Measurements from ENCODE around the gene MAP7. TPM values are rescaled to one million over a fixed set of nuclear protein-coding genes. Genes with fewer than 3 reads are reported as not detected.

MAP7 gene
- polyA plus RNA-seq, 1 donor from 2014 or later = 5.1 TPM

- H3K9ac ChIP-seq (ENCODE audit: low read length) = no peak overlapping the region
- H3K27ac ChIP-seq (ENCODE audit: low read length) = no peak overlapping the region
- H3F3A ChIP-seq (ENCODE audit: insufficient read depth, low read length, poor library complexity, severe bottlenecking) = no peaks in the 10 kb centered on the region
- H3K79me2 ChIP-seq (replicated peaks; ENCODE audit: insufficient read depth, low read length) = no peaks in the 10 kb centered on the region
- no peak overlapping the region for H3K4me3 ChIP-seq (ENCODE audit: low read length)
- H3K9me2 ChIP-seq (ENCODE audit: insufficient read depth, low read length) = no peaks in the 10 kb centered on the region
- H2AFZ ChIP-seq (ENCODE audit: low read depth, low read length) = no peak overlapping the region
- H3K27me3 ChIP-seq (ENCODE audit: insufficient read depth, low read depth, low read length) = no peaks in the 10 kb centered on the region
- H4K20me1 ChIP-seq (ENCODE audit: insufficient read depth) = no peaks in the 10 kb centered on the region
- H3K36me3 ChIP-seq (ENCODE audit: insufficient read depth, low read length) = no peaks in the 10 kb centered on the region
- H3K9me3 ChIP-seq (ENCODE audit: low read length) = no peaks in the 10 kb centered on the region
- TF ChIP-seq EP300 (conservative IDR thresholded peaks at IDR 0.05; ENCODE audit: poor library complexity, severe bottlenecking) (no peak), EZH2 (IDR thresholded peaks at IDR 0.05; ENCODE audit: borderline replicate concordance, insufficient read depth, low read length, poor library complexity, severe bottlenecking) (no peak), POLR2AphosphoS5 (IDR thresholded peaks at IDR 0.05) (no peak), REST (IDR thresholded peaks at IDR 0.05; ENCODE audit: borderline replicate concordance) (no peak), SMC3 (conservative IDR thresholded peaks at IDR 0.05; ENCODE audit: poor library complexity) (no peak), RAD21 (conservative IDR thresholded peaks at IDR 0.05) (no peak), CTCF (IDR thresholded peaks at IDR 0.05; ENCODE audit: poor library complexity, severe bottlenecking) (no peak), MXI1 (conservative IDR thresholded peaks at IDR 0.05; ENCODE audit: poor library complexity, severe bottlenecking) (no peak), TAF1 (IDR thresholded peaks at IDR 0.05; ENCODE audit: low read depth) (no peak)
- no peak overlapping the region for H3K4me2 ChIP-seq (ENCODE audit: low read length)
These were observed 213.1 kb downstream of the MAP7 start for GRCh38 chr6:136337121-136337520.

- H3K36me3 ChIP-seq (ENCODE audit: insufficient read depth, low read length) = no peaks in the 10 kb centered on the region
- no peak overlapping the region for H3K4me3 ChIP-seq (ENCODE audit: low read length)
- H3K79me2 ChIP-seq (replicated peaks; ENCODE audit: insufficient read depth, low read length) = no peaks in the 10 kb centered on the region
- no peak overlapping the region for H3K27ac ChIP-seq (ENCODE audit: low read length)
- no peaks in the 10 kb centered on the region for H4K20me1 ChIP-seq (ENCODE audit: insufficient read depth)
- no peaks in the 10 kb centered on the region for H3K9me2 ChIP-seq (ENCODE audit: insufficient read depth, low read length)
- no peak overlapping the region for H3K9ac ChIP-seq (ENCODE audit: low read length)
- no peaks in the 10 kb centered on the region for H3F3A ChIP-seq (ENCODE audit: insufficient read depth, low read length, poor library complexity, severe bottlenecking)
- no peaks in the 10 kb centered on the region for H3K27me3 ChIP-seq (ENCODE audit: insufficient read depth, low read depth, low read length)
- H3K9me3 ChIP-seq (ENCODE audit: low read length) = no peaks in the 10 kb centered on the region
- no peak overlapping the region for H2AFZ ChIP-seq (ENCODE audit: low read depth, low read length)
- TF ChIP-seq REST (IDR thresholded peaks at IDR 0.05; ENCODE audit: borderline replicate concordance) (no peak), CTCF (IDR thresholded peaks at IDR 0.05; ENCODE audit: poor library complexity, severe bottlenecking) (no peak), MXI1 (conservative IDR thresholded peaks at IDR 0.05; ENCODE audit: poor library complexity, severe bottlenecking) (no peak), RAD21 (conservative IDR thresholded peaks at IDR 0.05) (no peak), EP300 (conservative IDR thresholded peaks at IDR 0.05; ENCODE audit: poor library complexity, severe bottlenecking) (no peak), TAF1 (IDR thresholded peaks at IDR 0.05; ENCODE audit: low read depth) (no peak), POLR2AphosphoS5 (IDR thresholded peaks at IDR 0.05) (no peak), EZH2 (IDR thresholded peaks at IDR 0.05; ENCODE audit: borderline replicate concordance, insufficient read depth, low read length, poor library complexity, severe bottlenecking) (no peak), SMC3 (conservative IDR thresholded peaks at IDR 0.05; ENCODE audit: poor library complexity) (no peak)
- H3K4me2 ChIP-seq (ENCODE audit: low read length) = no peak overlapping the region
These were observed 214.4 kb downstream of the MAP7 start for GRCh38 chr6:136335736-136336363.

Data from neural cell (in vitro differentiated cells).